ENCODE data around the gene SEPTIN5.
"Not testable (repeated sequence)": the region's sequence is repeated elsewhere in the genome, so short reads cannot be mapped to it uniquely, and the experiment has no call there.

Gene SEPTIN5

GRCh38 chr22:19721330-19722177, 7.3 kb downstream of the SEPTIN5 start:
- no peak for DNase-seq

GRCh38 chr22:19722178-19722981, 8.1 kb downstream of the SEPTIN5 start:
- DNase-seq: no peak

GRCh38 chr22:19722982-19723231, 8.6 kb downstream of the SEPTIN5 start:
- no peak for DNase-seq

- DNase-seq: no peak
Measured at GRCh38 chr22:19723232-19723982, 9.1 kb downstream of the SEPTIN5 start, which contains the start of gene GP1BB. Gene GP1BB, plus strand, starts transcription at chr22:19723539. Its CDS starts 31 bp downstream, at chr22:19723570.

GRCh38 chr22:19723983-19724827, 9.9 kb downstream of the SEPTIN5 start:
- no peak for DNase-seq

GRCh38 chr22:19724927-19725661, 10.8 kb downstream of the SEPTIN5 start:
- DNase-seq: no peak

- not testable (repeated sequence) for DNase-seq
Measured at GRCh38 chr22:19726064-19726788, 11.9 kb downstream of the SEPTIN5 start.

GRCh38 chr22:19727310-19728150, 13.2 kb downstream of the SEPTIN5 start:
- DNase-seq: no peak

GRCh38 chr22:19728271-19728670, 14.0 kb downstream of the SEPTIN5 start:
- no peak for DNase-seq

- no peak for DNase-seq
Measured at GRCh38 chr22:19728836-19729235, 14.5 kb downstream of the SEPTIN5 start.

GRCh38 chr22:19729507-19729906, 15.2 kb downstream of the SEPTIN5 start:
- DNase-seq: no peak

- no peak for DNase-seq
Measured at GRCh38 chr22:19730198-19730597, 15.9 kb downstream of the SEPTIN5 start.

GRCh38 chr22:19730655-19731360, 16.5 kb downstream of the SEPTIN5 start:
- peak; percentile 93 for DNase-seq

- no peak for DNase-seq
Measured at GRCh38 chr22:19731361-19732135, 17.2 kb downstream of the SEPTIN5 start.

- DNase-seq: no peak
Measured at GRCh38 chr22:19732403-19733113, 18.3 kb downstream of the SEPTIN5 start.

GRCh38 chr22:19733755-19734154, 19.5 kb downstream of the SEPTIN5 start:
- DNase-seq: no peak

- no peak for DNase-seq
Measured at GRCh38 chr22:19734163-19734562, 19.9 kb downstream of the SEPTIN5 start.

GRCh38 chr22:19734837-19735382, 20.6 kb downstream of the SEPTIN5 start:
- DNase-seq: no peak

Measured in 8988T (cell line).